GM18907 (cell line): ENCODE results near the gene CCBE1.
"Not testable (repeated sequence)": the region's sequence is repeated elsewhere in the genome, so short reads cannot be mapped to it uniquely, and the experiment has no call there.

ENCODE experiments used
- ATAC-seq: cut with Tn5 transposase; IDR thresholded peaks from one replicate; pipeline ENCODE4 v1.9.1; 2021; ENCODE audit warnings: mild to moderate bottlenecking, moderate library complexity; ENCODE audit not compliant: unreplicated experiment

CCBE1 gene

GRCh38 chr18:59685501-59685900 is 11.7 kb downstream of the CCBE1 start:
- no peak for ATAC-seq

GRCh38 chr18:59684777-59685176 is 12.4 kb downstream of the CCBE1 start:
- ATAC-seq, result no peak

GRCh38 chr18:59681521-59682004 is 15.7 kb downstream of the CCBE1 start:
- no peak for ATAC-seq

- ATAC-seq, result no peak
These were observed 16.2 kb downstream of the CCBE1 start for GRCh38 chr18:59681051-59681450.

DNA sequence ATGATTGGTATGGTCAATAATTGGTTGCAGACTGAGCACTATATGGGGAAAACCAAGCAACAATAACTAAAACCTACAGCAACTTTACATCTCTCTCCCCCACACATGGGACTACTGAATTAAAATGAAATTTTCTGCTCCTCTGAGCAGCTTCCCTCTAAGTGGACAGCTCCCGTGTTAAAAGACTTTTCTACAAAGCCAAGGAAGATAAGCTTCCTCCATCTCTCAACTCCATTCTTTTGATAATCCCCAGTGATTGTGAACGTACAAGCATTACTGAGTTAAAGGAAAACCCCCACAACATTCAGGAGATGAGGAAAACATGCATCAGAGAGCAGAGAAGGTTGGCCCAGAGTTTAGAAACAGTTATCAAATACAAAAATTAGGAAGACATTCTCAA is 21.9 kb downstream of the CCBE1 start:
- no peak for ATAC-seq

DNA sequence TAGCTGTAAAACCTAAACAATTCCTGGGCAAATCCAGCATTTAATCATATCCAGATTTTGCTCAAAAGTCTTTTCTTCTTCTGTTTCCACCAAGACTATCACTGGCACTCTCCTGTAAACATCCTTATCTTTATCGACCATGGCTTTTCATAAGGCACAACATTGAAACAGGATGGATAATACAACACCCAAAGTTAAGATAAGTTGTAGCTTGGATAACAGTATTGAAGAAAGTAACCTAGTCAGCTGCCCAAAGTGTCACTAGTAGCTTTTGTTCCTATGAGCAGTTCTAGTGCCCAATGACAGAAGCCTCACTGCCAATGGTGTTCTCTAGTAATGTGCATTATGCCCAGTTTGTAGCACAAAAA is 22.3 kb downstream of the CCBE1 start:
- no peak for ATAC-seq

DNA sequence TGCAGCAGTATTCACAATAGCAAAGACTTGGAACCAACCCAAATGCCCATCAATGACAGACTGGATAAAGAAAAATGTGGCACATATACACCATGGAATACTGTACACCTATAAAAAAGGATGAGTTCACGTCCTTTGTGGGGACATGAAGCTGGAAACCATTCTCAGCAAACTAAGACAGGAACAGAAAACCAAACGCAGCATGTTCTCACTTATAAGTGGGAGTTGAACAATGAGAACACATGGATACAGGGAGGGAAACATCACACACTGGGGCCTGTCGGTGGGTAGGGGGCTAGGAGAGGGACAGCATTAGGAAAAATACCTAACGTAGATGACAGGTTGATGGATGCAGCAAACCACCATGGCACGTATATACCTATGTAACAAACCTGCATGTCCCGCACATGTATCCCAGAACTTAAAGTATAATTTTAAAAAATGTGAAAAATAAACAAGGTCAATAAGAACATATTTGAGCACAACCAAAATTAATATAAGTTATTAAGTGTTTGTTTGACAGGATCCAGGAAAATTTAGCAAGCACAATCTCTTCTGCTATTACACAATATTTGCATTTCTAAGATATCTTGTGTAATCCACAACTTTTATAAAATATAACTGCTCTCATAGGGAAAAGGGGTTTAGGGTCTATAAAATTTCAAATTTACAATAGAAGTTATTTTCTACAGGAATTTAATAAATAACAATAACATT is 22.9 kb downstream of the CCBE1 start:
- no peak for ATAC-seq

DNA sequence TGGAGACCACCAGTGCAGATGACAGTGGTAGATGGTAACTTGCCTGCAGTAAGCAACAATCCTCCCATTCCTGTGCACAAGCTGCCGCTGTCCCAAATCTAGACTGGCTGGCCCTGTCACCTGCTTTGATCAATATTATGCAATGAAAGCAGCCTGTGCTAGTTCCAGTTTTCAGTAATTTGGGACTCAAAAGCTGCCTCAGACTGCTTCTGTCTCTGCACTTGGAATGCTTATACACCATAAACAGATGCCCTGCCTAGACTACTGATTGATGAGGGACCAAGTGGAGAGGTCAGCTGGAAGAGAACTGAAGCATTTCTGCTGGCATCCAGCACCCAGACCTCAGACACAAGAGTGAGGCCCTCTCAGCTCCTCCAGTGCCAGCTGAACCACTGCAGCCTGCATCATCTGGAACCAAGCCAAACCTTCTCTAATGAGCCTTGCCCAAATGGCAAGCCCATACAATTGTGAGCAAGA is 24.9 kb downstream of the CCBE1 start:
- no peak for ATAC-seq

GRCh38 chr18:59671551-59671950 is 25.7 kb downstream of the CCBE1 start:
- no peak for ATAC-seq

- no peak for ATAC-seq
These were observed 27.2 kb downstream of the CCBE1 start for GRCh38 chr18:59669872-59670657.

DNA sequence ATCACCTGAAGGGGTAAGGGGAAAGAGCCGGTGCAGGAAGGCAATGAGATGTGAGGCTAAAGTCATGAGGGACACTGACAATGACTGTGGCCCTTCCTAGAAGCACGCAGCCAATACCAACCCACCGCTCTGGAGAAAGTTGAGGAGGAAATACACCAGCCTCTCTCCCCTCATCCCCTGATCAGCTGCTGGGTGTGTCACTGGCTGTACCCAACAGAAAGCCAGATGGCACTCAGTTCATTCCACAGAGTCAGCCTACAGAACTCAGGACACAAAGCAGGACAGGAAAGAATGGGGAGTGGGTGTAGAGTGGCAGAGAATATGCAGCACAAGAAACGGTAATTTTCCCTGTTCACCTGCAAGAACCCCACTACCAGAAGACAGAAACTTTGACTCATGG is 29.7 kb downstream of the CCBE1 start:
- no peak for ATAC-seq

- ATAC-seq, result not testable (repeated sequence)
These were observed 31.2 kb downstream of the CCBE1 start for GRCh38 chr18:59666007-59666402.

GRCh38 chr18:59665057-59666006 is 31.9 kb downstream of the CCBE1 start:
- ATAC-seq, result no peak

DNA sequence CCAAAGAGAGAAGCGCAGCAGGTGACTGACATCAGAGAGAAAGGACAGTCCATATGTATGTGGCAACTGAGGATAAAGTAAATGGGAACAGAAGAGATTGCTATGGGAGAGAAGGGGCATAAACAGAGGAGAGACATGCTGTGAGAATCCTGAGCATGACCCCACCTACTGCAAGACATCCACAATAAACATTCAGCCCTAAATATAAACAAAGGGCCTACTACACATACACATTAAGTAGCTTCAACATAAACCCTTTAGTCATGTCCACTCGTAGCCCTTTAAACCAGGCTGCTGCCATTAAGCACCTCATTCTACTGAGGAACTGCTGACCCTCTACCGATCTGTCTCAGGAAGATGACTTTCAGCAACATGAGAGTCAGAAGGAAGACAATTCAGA is 32.9 kb downstream of the CCBE1 start:
- no peak for ATAC-seq

GRCh38 chr18:59663096-59663495 is 34.1 kb downstream of the CCBE1 start:
- no peak for ATAC-seq

DNA sequence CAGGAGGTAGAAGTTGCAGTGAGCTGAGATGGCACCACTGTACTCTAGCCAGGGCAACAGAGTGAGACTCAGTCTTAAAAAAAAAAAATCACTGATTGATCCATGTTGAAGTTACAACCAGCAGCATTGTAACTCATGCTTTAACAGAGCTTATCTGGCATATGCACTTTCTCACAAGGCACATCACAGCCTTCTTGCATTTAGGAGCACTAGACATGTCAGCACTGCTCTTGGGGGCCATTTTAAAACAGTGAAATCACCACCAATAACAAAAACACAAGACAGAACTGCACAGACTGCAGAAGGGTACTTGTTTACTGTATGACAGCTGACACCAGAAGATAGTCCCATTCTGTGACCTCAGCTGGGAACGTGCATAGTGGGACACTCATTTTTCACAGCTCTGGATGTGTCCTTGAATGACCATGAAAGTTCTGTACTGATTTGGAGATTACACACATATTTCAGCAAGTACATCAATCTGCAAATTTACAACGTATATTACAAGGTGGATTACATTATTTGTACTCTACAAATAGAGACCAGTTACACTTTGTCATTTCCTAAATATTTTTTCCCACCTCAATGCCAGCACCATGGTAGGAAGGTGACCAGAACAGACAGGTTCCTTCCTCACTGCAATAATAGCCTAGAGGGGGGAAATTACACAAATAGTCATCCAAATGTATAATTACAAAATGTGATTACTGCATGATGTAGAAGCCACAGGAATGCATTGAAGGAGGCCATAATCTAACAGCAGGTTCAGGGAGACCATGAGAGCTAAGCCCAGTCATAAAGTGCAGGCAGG is 35.1 kb downstream of the CCBE1 start:
- ATAC-seq, result no peak

DNA sequence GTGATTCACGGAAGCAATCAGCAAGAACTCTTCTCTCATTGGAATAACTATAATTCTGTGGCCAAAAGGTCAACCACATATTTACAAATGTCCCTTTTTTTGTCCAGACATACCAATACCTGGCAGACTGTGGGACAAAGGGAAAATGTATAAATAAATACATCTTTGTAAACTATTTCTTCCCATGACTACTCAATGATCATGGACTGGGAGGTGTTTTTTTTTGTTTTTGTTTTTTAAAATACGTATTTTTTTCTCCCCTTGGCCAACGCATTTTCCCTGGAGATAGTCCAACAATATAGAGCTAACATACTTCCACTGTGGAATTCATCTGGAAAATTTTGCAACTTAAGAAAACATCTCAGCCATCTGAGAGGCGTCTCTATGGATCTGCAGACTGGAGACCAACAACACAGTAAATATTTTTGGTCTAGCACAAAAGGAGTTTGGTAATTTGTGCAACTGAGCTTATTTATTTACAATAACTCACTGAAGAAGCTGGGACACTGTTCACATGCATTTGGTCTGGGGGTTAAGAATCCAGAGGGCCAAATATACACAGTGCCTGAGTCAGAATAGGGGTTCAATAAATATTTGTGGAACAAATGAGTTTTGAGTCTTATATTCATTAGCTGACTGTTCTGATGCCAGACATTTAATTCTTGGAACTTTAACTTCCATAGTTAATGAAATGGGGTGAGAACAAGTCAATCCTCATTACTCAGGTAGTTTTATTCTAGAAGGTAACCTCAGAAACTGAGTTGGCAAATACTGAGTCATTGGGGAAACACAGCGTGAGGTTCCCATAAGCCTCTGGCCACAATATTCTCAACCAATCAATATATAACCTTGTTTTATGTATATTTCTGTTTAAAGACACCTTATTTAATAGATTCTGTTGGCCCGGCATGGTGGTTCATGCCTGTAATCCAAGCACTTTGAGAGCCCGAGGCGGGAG is 36.2 kb downstream of the CCBE1 start:
- ATAC-seq, result no peak

- no peak for ATAC-seq
These were observed 36.9 kb downstream of the CCBE1 start for GRCh38 chr18:59660366-59660765.

- no peak for ATAC-seq
These were observed 37.6 kb downstream of the CCBE1 start for GRCh38 chr18:59659508-59660170.
